CD14-positive monocyte (primary cell): ENCODE data around the gene WDCP. TPM values are rescaled to one million over a fixed set of nuclear protein-coding genes. Genes with fewer than 3 reads are reported as not detected.

Source experiments
- DNase-seq, 3 donors: peaks; one replicate each; pipeline ENCODE4 v3.0.0-alpha.2; 2011 to 2022
- H2AFZ ChIP-seq: 2 replicates; pipeline ENCODE4 v1.6.0; 2012; ENCODE audit warnings: mild to moderate bottlenecking, low read depth, low read length, inconsistent platforms; ENCODE audit not compliant: insufficient read depth, poor library complexity, severe bottlenecking
- H3K27ac ChIP-seq, 2 donors: 1 replicate in 1 of 2; 2 replicates in 1 of 2; pipeline ENCODE4 v1.5.1; 2012 to 2013; ENCODE audit warnings: low read length in 2 of 2, control low read depth in 1 of 2, inconsistent platforms in 1 of 2, low read depth in 1 of 2, mild to moderate bottlenecking in 1 of 2
- H3K27me3 ChIP-seq, 2 donors: one replicate each; pipeline versions ENCODE4 v1.6.0 to v1.6.1; 2011 to 2013; ENCODE audit warnings: low read length in 2 of 2; ENCODE audit not compliant: control insufficient read depth in 2 of 2, insufficient read depth in 2 of 2
- H3K36me3 ChIP-seq, 2 donors: replicated peaks in 1 of 2; 1 replicate in 1 of 2; 2 replicates in 1 of 2; pipeline versions ENCODE4 v1.5.1 to v1.6.1; 2012 to 2013; ENCODE audit warnings: low read length in 2 of 2, control low read depth in 1 of 2, inconsistent platforms in 1 of 2, mild to moderate bottlenecking in 1 of 2; ENCODE audit not compliant: insufficient read depth in 2 of 2, control insufficient read depth in 1 of 2
- H3K4me1 ChIP-seq, 2 donors: 1 replicate in 1 of 2; 2 replicates in 1 of 2; pipeline versions ENCODE4 v1.5.1 to v1.6.1; 2012 to 2013; ENCODE audit warnings: low read length in 2 of 2, control low read depth in 1 of 2, inconsistent platforms in 1 of 2, mild to moderate bottlenecking in 1 of 2, moderate library complexity in 1 of 2; ENCODE audit not compliant: insufficient read depth in 2 of 2, control insufficient read depth in 1 of 2
- H3K4me2 ChIP-seq: replicated peaks from 2 replicates; pipeline ENCODE3; 2012; ENCODE audit warnings: low read length, moderate library complexity, mild to moderate bottlenecking; ENCODE audit not compliant: poor library complexity, severe bottlenecking; ENCODE audit errors: extremely low read depth
- H3K4me3 ChIP-seq, 3 experiments: fragments of 200-600 bp in 1 of 3; sonication (generic) in 1 of 3; replicated peaks in 1 of 3; 1 replicate in 2 of 3; 2 replicates in 1 of 3; pipeline ENCODE4 v1.5.1; 2011 to 2013; ENCODE audit warnings: low read length in 3 of 3, mild to moderate bottlenecking in 3 of 3, control low read depth in 2 of 3, low read depth in 2 of 3, inconsistent platforms in 1 of 3, moderate library complexity in 1 of 3
- H3K79me2 ChIP-seq: 2 replicates; pipeline ENCODE4 v1.6.0; 2012; ENCODE audit warnings: mild to moderate bottlenecking, control low read depth, inconsistent platforms, low read length, moderate library complexity; ENCODE audit not compliant: insufficient read depth
- H3K9ac ChIP-seq: 2 replicates; pipeline ENCODE4 v1.6.0; 2017; ENCODE audit warnings: low read length, mild to moderate bottlenecking; ENCODE audit not compliant: insufficient read depth, poor library complexity, severe bottlenecking
- H3K9me3 ChIP-seq, 2 donors: replicated peaks in 1 of 2; 1 replicate in 1 of 2; 2 replicates in 1 of 2; pipeline versions ENCODE4 v1.5.1 to v1.6.1; 2012 to 2013; ENCODE audit warnings: low read length in 2 of 2, control low read depth in 1 of 2; ENCODE audit not compliant: control insufficient read depth in 1 of 2, insufficient read depth in 1 of 2
- H4K20me1 ChIP-seq: 2 replicates; pipeline ENCODE4 v1.6.0; 2012; ENCODE audit warnings: mild to moderate bottlenecking, low read length, control low read depth, moderate library complexity; ENCODE audit not compliant: insufficient read depth
- H3K27ac Mint-ChIP-seq, 7 donors: one replicate each; pipeline ENCODE4 v1.8.0; 2020; ENCODE audit warnings: mild to moderate bottlenecking in 7 of 7, mixed read lengths in 7 of 7, moderate library complexity in 6 of 7, inconsistent platforms in 2 of 7
- H3K27me3 Mint-ChIP-seq, 3 donors: one replicate each; pipeline ENCODE4 v1.8.0; 2021 to 2022; ENCODE audit warnings: low read depth in 3 of 3, mild to moderate bottlenecking in 3 of 3, mixed read lengths in 3 of 3, moderate library complexity in 3 of 3, inconsistent platforms in 1 of 3
- H3K36me3 Mint-ChIP-seq, 2 donors: one replicate each; pipeline ENCODE4 v1.8.0; 2020; ENCODE audit warnings: mixed read lengths in 2 of 2, inconsistent platforms in 1 of 2, mild to moderate bottlenecking in 1 of 2
- H3K4me1 Mint-ChIP-seq: one replicate; pipeline ENCODE4 v1.8.0; 2020; ENCODE audit warnings: mild to moderate bottlenecking, mixed read lengths
- H3K4me3 Mint-ChIP-seq, 2 donors: one replicate each; pipeline ENCODE4 v1.8.0; 2020; ENCODE audit warnings: mild to moderate bottlenecking in 2 of 2, mixed read lengths in 2 of 2, moderate library complexity in 1 of 2
- H3K9me3 Mint-ChIP-seq, 7 donors: one replicate each; pipeline ENCODE4 v1.8.0; 2020 to 2022; ENCODE audit warnings: mixed read lengths in 7 of 7, mild to moderate bottlenecking in 6 of 7, moderate library complexity in 6 of 7, inconsistent platforms in 2 of 7
- CTCF ChIP-seq: fragments of 200-600 bp; IDR thresholded peaks from one replicate; pipeline ENCODE4 v1.8.0; 2022; ENCODE audit warnings: antibody characterized with exemption, mild to moderate bottlenecking
- WGBS: methylation state at CpG from one replicate; pipeline ENCODE4 v1.1.5; 2013; ENCODE audit warnings: missing lambda C conversion rate; ENCODE audit not compliant: insufficient coverage; 5-methylcytosine and 5-hydroxymethylcytosine counted together
- intact Hi-C, 2 donors: fragments of 100-400 bp; cut with micrococcal nuclease; formaldehyde crosslinking; loops; one replicate each; pipeline versions ENCODE4 v1.15.0 to v1.15.1; 2023
- polyA plus RNA-seq, 3 donors: library from polyadenylated mRNA; depleted of rRNA in 1 of 3; unstranded in 2 of 3; stranded (reverse) in 1 of 3; fragments of 300-500 nt in 2 of 3; fragments of >200 nt in 1 of 3; fragmentation: Illumina TruSeq in 2 of 3; gene quantifications; 1 replicate in 2 of 3; 2 replicates in 1 of 3; pipeline ENCODE4 v1.2.3, GENCODE V29; 2012 to 2021

Gene WDCP
- polyA plus RNA-seq, 3 donors, result 0.43 to 1.3 (median 0.69) TPM

GRCh38 chr2:24026233-24026632 lies 21.0 kb downstream of the WDCP start:
- Histone ChIP-seq H3K9ac (no peak overlapping the region), H3K79me2 (no peaks in the 10 kb centered on the region), H3K9me3 (no peaks in the 10 kb centered on the region), H3K27ac (no peak overlapping the region), H2AFZ (no peak overlapping the region), H3K4me2 (no peak overlapping the region), H3K27me3 (no peaks in the 10 kb centered on the region), H4K20me1 (no peaks in the 10 kb centered on the region), H3K36me3 (peaks cover 30 to 31% of the 10 kb centered on the region in 2 donors), H3K4me3 (no peak overlapping the region), H3K4me1 (no peaks in the 10 kb centered on the region)
- Mint-ChIP-seq H3K4me1 (no peaks in the 10 kb centered on the region), H3K9me3 (no peaks in the 10 kb centered on the region), H3K27me3 (peaks cover 0 to 3% (median 2%) of the 10 kb centered on the region in 3 donors), H3K27ac (peak overlapping the region in 2 of 7 donors; percentile 8 to 18), H3K4me3 (no peak overlapping the region), H3K36me3 (peaks cover 55 to 57% of the 10 kb centered on the region in 2 donors)
- intact Hi-C loops, result no loop called here
- no peak for DNase-seq
- TF ChIP-seq CTCF, result no peak
- WGBS, result 86% methylated on average over 1 of the region's 2 CpGs

GRCh38 chr2:24024996-24025663 lies 22.1 kb downstream of the WDCP start:
- Histone ChIP-seq H2AFZ (no peak overlapping the region), H3K9ac (no peak overlapping the region), H3K27me3 (no peaks in the 10 kb centered on the region), H3K36me3 (peaks cover 19 to 21% of the 10 kb centered on the region in 2 donors), H3K27ac (no peak overlapping the region), H3K4me1 (no peaks in the 10 kb centered on the region), H3K4me3 (no peak overlapping the region), H4K20me1 (no peaks in the 10 kb centered on the region), H3K79me2 (no peaks in the 10 kb centered on the region), H3K9me3 (no peaks in the 10 kb centered on the region), H3K4me2 (no peak overlapping the region)
- no peak overlapping the region for H3K4me3 Mint-ChIP-seq
- H3K4me1 Mint-ChIP-seq, result no peaks in the 10 kb centered on the region
- H3K9me3 Mint-ChIP-seq, result no peaks in the 10 kb centered on the region
- DNase-seq, result no peak
- TF ChIP-seq CTCF, result no peak
- 97% methylated on average over 17 of the region's 17 CpGs for WGBS
- peak overlapping the region in 3 of 7 donors; percentile 35 to 61 (median 51) for H3K27ac Mint-ChIP-seq
- peaks cover 0 to 3% (median 2%) of the 10 kb centered on the region in 3 donors for H3K27me3 Mint-ChIP-seq
- H3K36me3 Mint-ChIP-seq, result peaks cover 44 to 47% of the 10 kb centered on the region in 2 donors
- intact Hi-C loops, result no loop called here
